Measurements from ENCODE around the gene AVPR2.

The AVPR2 gene

GRCh38 chrX:153906126-153906917 lies 1.8 kb downstream of the AVPR2 start:
- H3K4me3 ChIP-seq (ENCODE audit: low read depth, low read length), result no peak overlapping the region
- in situ Hi-C loops (cut with HindIII; ENCODE audit: low sequenced_read_pairs), result no loop called here
- no peak for DNase-seq (ENCODE audit: low read depth, low spot score)

GRCh38 chrX:153907456-153907855 lies 3.0 kb downstream of the AVPR2 start:
- DNase-seq (ENCODE audit: low read depth, low spot score), result no peak
- in situ Hi-C loops (cut with HindIII; ENCODE audit: low sequenced_read_pairs), result no loop called here
- no peak overlapping the region for H3K4me3 ChIP-seq (ENCODE audit: low read depth, low read length)
- no peak for TF ChIP-seq CTCF (IDR thresholded peaks at IDR 0.05; ENCODE audit: low read depth, low read length)

More at GRCh38 chrX:153906126-153906917, 1.8 kb downstream of the AVPR2 start:
- no peak for TF ChIP-seq CTCF (IDR thresholded peaks at IDR 0.05; ENCODE audit: low read depth, low read length)

- no peak for TF ChIP-seq CTCF (IDR thresholded peaks at IDR 0.05; ENCODE audit: low read depth, low read length)
- no peak overlapping the region for H3K4me3 ChIP-seq (ENCODE audit: low read depth, low read length)
- in situ Hi-C loops (cut with HindIII; ENCODE audit: low sequenced_read_pairs), result no loop called here
- no peak for DNase-seq (ENCODE audit: low read depth, low spot score)
Observed at GRCh38 chrX:153908219-153908860, 3.9 kb downstream of the AVPR2 start.

GRCh38 chrX:153909024-153909979 lies 4.8 kb downstream of the AVPR2 start:
- TF ChIP-seq CTCF (IDR thresholded peaks at IDR 0.05; ENCODE audit: low read depth, low read length), result no peak
- in situ Hi-C loops (cut with HindIII; ENCODE audit: low sequenced_read_pairs), result no loop called here
- no peak for DNase-seq (ENCODE audit: low read depth, low spot score)
- no peak overlapping the region for H3K4me3 ChIP-seq (ENCODE audit: low read depth, low read length)

- no peak for DNase-seq (ENCODE audit: low read depth, low spot score)
- H3K4me3 ChIP-seq (ENCODE audit: low read depth, low read length), result no peak overlapping the region
- no peak for TF ChIP-seq CTCF (IDR thresholded peaks at IDR 0.05; ENCODE audit: low read depth, low read length)
- in situ Hi-C loops (cut with HindIII; ENCODE audit: low sequenced_read_pairs), result no loop called here
Observed at GRCh38 chrX:153909980-153910360, 5.5 kb downstream of the AVPR2 start.

GRCh38 chrX:153910446-153910845 lies 6.0 kb downstream of the AVPR2 start:
- no peak for TF ChIP-seq CTCF (IDR thresholded peaks at IDR 0.05; ENCODE audit: low read depth, low read length)
- H3K4me3 ChIP-seq (ENCODE audit: low read depth, low read length), result no peak overlapping the region
- DNase-seq (ENCODE audit: low read depth, low spot score), result no peak
- in situ Hi-C loops (cut with HindIII; ENCODE audit: low sequenced_read_pairs), result no loop called here

All from astrocyte of the spinal cord (primary cell).